ENCODE measurements around the gene ALK.
"Not testable (repeated sequence)": the region's sequence is repeated elsewhere in the genome, so short reads cannot be mapped to it uniquely, and the experiment has no call there.

ALK gene

GRCh38 chr2:29841386-29842004 is 79.9 kb downstream of the ALK start:
- DNase-seq (ENCODE audit: low spot score): peak; percentile 17

- no peak for DNase-seq (ENCODE audit: low spot score)
Measured at GRCh38 chr2:29839306-29839705, 82.1 kb downstream of the ALK start.

- DNase-seq (ENCODE audit: low spot score): no peak
Measured at GRCh38 chr2:29837925-29838324, 83.5 kb downstream of the ALK start.

GRCh38 chr2:29834624-29835023 is 86.8 kb downstream of the ALK start:
- no peak for DNase-seq (ENCODE audit: low spot score)

- no peak for DNase-seq (ENCODE audit: low spot score)
Measured at GRCh38 chr2:29834036-29834540, 87.3 kb downstream of the ALK start.

GRCh38 chr2:29831560-29831959 is 89.8 kb downstream of the ALK start:
- no peak for DNase-seq (ENCODE audit: low spot score)

- DNase-seq (ENCODE audit: low spot score): peak; percentile 43
Measured at GRCh38 chr2:29829841-29830240, 91.5 kb downstream of the ALK start.

- DNase-seq (ENCODE audit: low spot score): not testable (repeated sequence)
Measured at GRCh38 chr2:29824145-29824544, 97.2 kb downstream of the ALK start.

- DNase-seq (ENCODE audit: low spot score): no peak
Measured at GRCh38 chr2:29821591-29821990, 99.8 kb downstream of the ALK start.

GRCh38 chr2:29819570-29819969 is 101.8 kb downstream of the ALK start:
- DNase-seq (ENCODE audit: low spot score): no peak

- peak; percentile 57 for DNase-seq (ENCODE audit: low spot score)
Measured at GRCh38 chr2:29817801-29818680, 103.3 kb downstream of the ALK start.

- DNase-seq (ENCODE audit: low spot score): no peak
Measured at GRCh38 chr2:29817299-29817698, 104.1 kb downstream of the ALK start.

GRCh38 chr2:29816651-29817050 is 104.7 kb downstream of the ALK start:
- no peak for DNase-seq (ENCODE audit: low spot score)

- no peak for DNase-seq (ENCODE audit: low spot score)
Measured at GRCh38 chr2:29811378-29811777, 110.0 kb downstream of the ALK start.

- DNase-seq (ENCODE audit: low spot score): no peak
Measured at GRCh38 chr2:29810956-29811355, 110.4 kb downstream of the ALK start.

GRCh38 chr2:29808321-29808720 is 113.1 kb downstream of the ALK start:
- DNase-seq (ENCODE audit: low spot score): no peak

- no peak for DNase-seq (ENCODE audit: low spot score)
Measured at GRCh38 chr2:29807082-29807481, 114.3 kb downstream of the ALK start.

- no peak for DNase-seq (ENCODE audit: low spot score)
Measured at GRCh38 chr2:29806461-29806860, 114.9 kb downstream of the ALK start.

- DNase-seq (ENCODE audit: low spot score): no peak
Measured at GRCh38 chr2:29804671-29805070, 116.7 kb downstream of the ALK start.

- no peak for DNase-seq (ENCODE audit: low spot score)
Measured at GRCh38 chr2:29803537-29803936, 117.8 kb downstream of the ALK start.

- peak; percentile 17 for DNase-seq (ENCODE audit: low spot score)
Measured at GRCh38 chr2:29802986-29803385, 118.4 kb downstream of the ALK start.

- DNase-seq (ENCODE audit: low spot score): no peak
Measured at GRCh38 chr2:29799628-29800027, 121.8 kb downstream of the ALK start.

GRCh38 chr2:29797916-29798315 is 123.5 kb downstream of the ALK start:
- no peak for DNase-seq (ENCODE audit: low spot score)
